Mucosa of gallbladder (tissue), 1 donor: ENCODE measurements around the gene TMEM207. TPM values are rescaled to one million over a fixed set of nuclear protein-coding genes. Genes with fewer than 3 reads are reported as not detected.
A peak's percentile ranks its signal among the peaks of the same experiment; 100 is the strongest.
"Not testable (repeated sequence)": the region's sequence is repeated elsewhere in the genome, so short reads cannot be mapped to it uniquely, and the experiment has no call there.

Experiments
- DNase-seq: peaks from one replicate; pipeline ENCODE4 v3.0.0-alpha.2; 2020; ENCODE audit warnings: low spot score
- total RNA-seq: library from RNA; stranded (reverse); gene quantifications from one replicate; pipeline ENCODE4 v1.2.1, GENCODE V29; 2021
- donor health status: DM: no; HTN: no; CAD: no.

Gene TMEM207
- not detected for total RNA-seq

GRCh38 chr3:190449801-190450200 is at the start of gene TMEM207:
Gene TMEM207 (minus strand): TSS chr3:190449901. CDS start chr3:190449809, 92 bp downstream.
- no peak for DNase-seq

- DNase-seq, result no peak
These were observed 49.4 kb upstream of the TMEM207 start for GRCh38 chr3:190499122-190499521.

- DNase-seq, result no peak
These were observed 48.6 kb upstream of the TMEM207 start for GRCh38 chr3:190498293-190498692.

GRCh38 chr3:190497811-190498210 is 48.1 kb upstream of the TMEM207 start:
- DNase-seq, result no peak

GRCh38 chr3:190496859-190497258 is 47.2 kb upstream of the TMEM207 start:
- no peak for DNase-seq

- no peak for DNase-seq
These were observed 46.1 kb upstream of the TMEM207 start for GRCh38 chr3:190495796-190496195.

- DNase-seq, result no peak
These were observed 45.7 kb upstream of the TMEM207 start for GRCh38 chr3:190495354-190495753.

GRCh38 chr3:190494907-190495306 is 45.2 kb upstream of the TMEM207 start:
- no peak for DNase-seq

- DNase-seq, result no peak
These were observed 43.3 kb upstream of the TMEM207 start for GRCh38 chr3:190492966-190493365.

GRCh38 chr3:190492129-190492528 is 42.4 kb upstream of the TMEM207 start:
- no peak for DNase-seq

- peak; percentile 24 for DNase-seq
These were observed 41.9 kb upstream of the TMEM207 start for GRCh38 chr3:190491533-190492054.

GRCh38 chr3:190486908-190487607 is 37.4 kb upstream of the TMEM207 start:
- no peak for DNase-seq

- no peak for DNase-seq
These were observed 36.8 kb upstream of the TMEM207 start for GRCh38 chr3:190486533-190486864.

- no peak for DNase-seq
These were observed 36.3 kb upstream of the TMEM207 start for GRCh38 chr3:190485830-190486532.

- no peak for DNase-seq
These were observed 32.1 kb upstream of the TMEM207 start for GRCh38 chr3:190481779-190482178.

GRCh38 chr3:190473261-190473660 is 23.6 kb upstream of the TMEM207 start:
- DNase-seq, result not testable (repeated sequence)

- no peak for DNase-seq
These were observed 18.2 kb upstream of the TMEM207 start for GRCh38 chr3:190467922-190468321.

GRCh38 chr3:190458040-190458439 is 8.3 kb upstream of the TMEM207 start:
- no peak for DNase-seq

- no peak for DNase-seq
These were observed 7.1 kb upstream of the TMEM207 start for GRCh38 chr3:190456770-190457169.

GRCh38 chr3:190455828-190456227 is 6.1 kb upstream of the TMEM207 start:
- DNase-seq, result no peak

- DNase-seq, result no peak
These were observed 1.4 kb downstream of the TMEM207 start for GRCh38 chr3:190448256-190448655.

GRCh38 chr3:190446573-190447279 is 3.0 kb downstream of the TMEM207 start:
- DNase-seq, result no peak
